T-cell (primary cell): ENCODE results near the gene TCF7L1. TPM values are rescaled to one million over a fixed set of nuclear protein-coding genes. Genes with fewer than 3 reads are reported as not detected.
A peak's percentile ranks its signal among the peaks of the same experiment; 100 is the strongest.

Experiments
- ATAC-seq, 4 experiments: fragments of 200-7000 bp in 3 of 4; fragments of 150-1000 bp in 1 of 4; cut with Tn5 transposase; replicated peaks in 1 of 4; 1 replicate in 3 of 4; 2 replicates in 1 of 4; pipeline ENCODE4 v1.10.0; 2021; ENCODE audit warnings: moderate library complexity in 3 of 4, mild to moderate bottlenecking in 2 of 4, moderate number of reproducible peaks in 1 of 4
- CTCF ChIA-PET, 2 donors: fragments of 300-600 bp; sonication (Branson Sonifier 250); formaldehyde crosslinking; loops; one replicate each; lab custom pipeline; 2022; ENCODE audit warnings: antibody characterized with exemption in 2 of 2; lab: Charles Lee
- POLR2A ChIA-PET, 2 donors: fragments of 300-600 bp; sonication (Branson Sonifier 250); formaldehyde crosslinking; loops; one replicate each; lab custom pipeline; 2022; ENCODE audit warnings: antibody characterized with exemption in 2 of 2; lab: Charles Lee
- DNase-seq, 35 experiments: peaks; one replicate each; pipeline versions ENCODE4 v3.0.0 to v3.0.0-alpha.2; 2013 to 2023
- H3K27ac ChIP-seq: one replicate; pipeline ENCODE4 v1.5.1; 2013; ENCODE audit warnings: low read length
- H3K27me3 ChIP-seq, 2 experiments: replicated peaks in 1 of 2; 1 replicate in 1 of 2; 2 replicates in 1 of 2; pipeline versions ENCODE4 v1.6.1 to v1.7.0; 2013; ENCODE audit warnings: low read length in 1 of 2, mixed read lengths in 1 of 2; ENCODE audit not compliant: control insufficient read depth in 2 of 2, insufficient read depth in 2 of 2; ENCODE audit errors: extremely low read depth in 1 of 2
- H3K36me3 ChIP-seq, 2 donors: 1 replicate in 1 of 2; 2 replicates in 1 of 2; pipeline versions ENCODE4 v1.6.1 to v1.7.0; 2013; ENCODE audit warnings: low read length in 1 of 2; ENCODE audit not compliant: control insufficient read depth in 2 of 2, insufficient read depth in 1 of 2; ENCODE audit errors: extremely low read depth in 1 of 2
- H3K4me1 ChIP-seq, 2 experiments: 1 replicate in 1 of 2; 2 replicates in 1 of 2; pipeline versions ENCODE4 v1.6.1 to v1.7.0; 2013; ENCODE audit warnings: low read length in 2 of 2, mixed read lengths in 1 of 2; ENCODE audit not compliant: insufficient read depth in 2 of 2, control insufficient read depth in 1 of 2; ENCODE audit errors: extremely low read depth in 1 of 2
- H3K4me3 ChIP-seq, 2 donors: 1 replicate in 1 of 2; 2 replicates in 1 of 2; pipeline versions ENCODE4 v1.5.1 to v1.7.0; 2013; ENCODE audit warnings: mild to moderate bottlenecking in 2 of 2, low read length in 1 of 2, moderate library complexity in 1 of 2; ENCODE audit not compliant: control insufficient read depth in 1 of 2; ENCODE audit errors: extremely low read depth in 1 of 2
- H3K9me3 ChIP-seq: 2 replicates; pipeline ENCODE4 v1.7.0; 2013
- H3K27ac Mint-ChIP-seq, 2 donors: one replicate each; pipeline ENCODE4 v1.8.0; 2020 to 2021; ENCODE audit warnings: mild to moderate bottlenecking in 2 of 2, mixed read lengths in 2 of 2
- H3K27me3 Mint-ChIP-seq, 2 donors: one replicate each; pipeline ENCODE4 v1.8.0; 2021 to 2022; ENCODE audit warnings: mixed read lengths in 2 of 2
- H3K36me3 Mint-ChIP-seq: one replicate; pipeline ENCODE4 v1.8.0; 2021; ENCODE audit warnings: mixed read lengths
- H3K4me1 Mint-ChIP-seq, 3 donors: one replicate each; pipeline ENCODE4 v1.8.0; 2020 to 2022; ENCODE audit warnings: mixed read lengths in 3 of 3, mild to moderate bottlenecking in 1 of 3
- H3K4me3 Mint-ChIP-seq, 3 donors: one replicate each; pipeline ENCODE4 v1.8.0; 2020 to 2022; ENCODE audit warnings: mild to moderate bottlenecking in 3 of 3, mixed read lengths in 3 of 3, moderate library complexity in 3 of 3
- H3K9me3 Mint-ChIP-seq, 3 donors: one replicate each; pipeline ENCODE4 v1.8.0; 2020 to 2022; ENCODE audit warnings: mixed read lengths in 3 of 3
- WGBS: methylation state at CpG from one replicate; pipeline ENCODE4 v1.1.5; 2013; ENCODE audit warnings: missing lambda C conversion rate; ENCODE audit not compliant: insufficient coverage; 5-methylcytosine and 5-hydroxymethylcytosine counted together
- total RNA-seq, 35 experiments: library from RNA in 6 of 35; stranded (reverse) in 6 of 35; fragments of 120-200 nt in 1 of 35; gene quantifications; one replicate each; pipeline versions ENCODE4 v1.2.1 to v1.2.4 and lab custom pipeline; 2013 to 2026

Gene TCF7L1
- total RNA-seq, 5 donors from 2014 or later (not counting 1 experiment from before 2014, with no cell fraction given), result 0.07 to 0.16 (median 0.15) TPM; not detected in 2

- DNase-seq (no peak), ATAC-seq (no peak)
- Histone ChIP-seq H3K9me3 (no peaks in the 10 kb centered on the region), H3K4me3 (no peak overlapping the region), H3K27me3 (no peaks in the 10 kb centered on the region), H3K4me1 (peaks cover 0 to 5% of the 10 kb centered on the region in 2 experiments), H3K27ac (no peak overlapping the region), H3K36me3 (no peaks in the 10 kb centered on the region)
- POLR2A ChIA-PET, result no interaction called here
- H3K4me3 Mint-ChIP-seq, result no peak overlapping the region
- peaks cover 0 to 4% (median 2%) of the 10 kb centered on the region in 3 donors for H3K4me1 Mint-ChIP-seq
- peaks cover 0 to 4% of the 10 kb centered on the region in 2 donors for H3K27me3 Mint-ChIP-seq
- CTCF ChIA-PET, result no interaction called here
- WGBS, result 72% methylated on average over 3 of the region's 3 CpGs
- no peak overlapping the region for H3K27ac Mint-ChIP-seq
- no peaks in the 10 kb centered on the region for H3K36me3 Mint-ChIP-seq
- no peaks in the 10 kb centered on the region for H3K9me3 Mint-ChIP-seq
These were observed 49.9 kb downstream of the TCF7L1 start for GRCh38 chr2:85183076-85183475.

- Mint-ChIP-seq H3K9me3 (no peaks in the 10 kb centered on the region), H3K4me1 (peaks cover 0 to 3% (median 2%) of the 10 kb centered on the region in 3 donors), H3K36me3 (no peaks in the 10 kb centered on the region), H3K27me3 (peaks cover 0 to 4% of the 10 kb centered on the region in 2 donors), H3K4me3 (no peak overlapping the region), H3K27ac (no peak overlapping the region)
- ChIA-PET POLR2A (no interaction called here), CTCF (no interaction called here)
- ATAC-seq (no peak), DNase-seq (no peak)
- Histone ChIP-seq H3K27me3 (no peaks in the 10 kb centered on the region), H3K9me3 (no peaks in the 10 kb centered on the region), H3K4me1 (peaks cover 0 to 5% of the 10 kb centered on the region in 2 experiments), H3K4me3 (no peak overlapping the region), H3K36me3 (no peaks in the 10 kb centered on the region), H3K27ac (no peak overlapping the region)
- WGBS, result 96% methylated on average over 4 of the region's 4 CpGs
These were observed 50.3 kb downstream of the TCF7L1 start for GRCh38 chr2:85183479-85183878.

GRCh38 chr2:85184231-85184630 is 51.0 kb downstream of the TCF7L1 start:
- no peak for ATAC-seq
- Histone ChIP-seq H3K4me1 (no peaks in the 10 kb centered on the region), H3K4me3 (no peak overlapping the region), H3K27me3 (peaks cover 0 to under 1% of the 10 kb centered on the region in 2 experiments), H3K36me3 (no peaks in the 10 kb centered on the region), H3K27ac (no peak overlapping the region), H3K9me3 (no peaks in the 10 kb centered on the region)
- Mint-ChIP-seq H3K36me3 (no peaks in the 10 kb centered on the region), H3K27me3 (peaks cover 0 to 4% of the 10 kb centered on the region in 2 donors), H3K4me1 (no peaks in the 10 kb centered on the region), H3K4me3 (no peak overlapping the region), H3K27ac (no peak overlapping the region), H3K9me3 (no peaks in the 10 kb centered on the region)
- 92% methylated on average over 9 of the region's 9 CpGs for WGBS
- ChIA-PET POLR2A (no interaction called here), CTCF (no interaction called here)
- DNase-seq, result no peak

DNA sequence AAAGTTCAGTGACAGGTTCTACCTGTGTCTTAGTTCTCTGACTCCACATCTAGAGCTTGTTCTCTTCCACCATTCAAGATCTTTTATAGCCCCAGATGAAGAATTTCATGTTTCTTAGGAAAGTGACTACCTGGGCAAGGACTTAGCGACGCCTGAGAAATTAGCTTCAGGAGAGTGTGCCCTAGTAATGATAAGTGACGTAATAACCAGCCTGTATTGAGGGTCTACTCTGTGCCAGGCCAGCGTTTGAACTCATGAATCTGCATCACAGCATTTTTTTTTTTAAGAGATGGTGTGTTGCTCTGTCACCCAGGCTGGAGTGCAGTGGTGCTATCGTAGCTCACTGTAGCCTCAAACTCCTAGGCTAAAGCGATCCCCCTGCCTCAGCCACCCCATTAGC is 51.8 kb downstream of the TCF7L1 start:
- H3K27me3 Mint-ChIP-seq, result peaks cover 0 to 5% of the 10 kb centered on the region in 2 donors
- 85% methylated on average over 4 of the region's 6 CpGs for WGBS
- Histone ChIP-seq H3K4me1 (no peaks in the 10 kb centered on the region), H3K9me3 (no peaks in the 10 kb centered on the region), H3K27ac (no peak overlapping the region), H3K4me3 (no peak overlapping the region), H3K36me3 (no peaks in the 10 kb centered on the region), H3K27me3 (peaks cover 0 to 7% of the 10 kb centered on the region in 2 experiments)
- no peak overlapping the region for H3K27ac Mint-ChIP-seq
- ChIA-PET POLR2A (no interaction called here), CTCF (no interaction called here)
- H3K9me3 Mint-ChIP-seq, result no peaks in the 10 kb centered on the region
- H3K36me3 Mint-ChIP-seq, result no peaks in the 10 kb centered on the region
- ATAC-seq, result no peak
- H3K4me1 Mint-ChIP-seq, result no peaks in the 10 kb centered on the region
- DNase-seq, result no peak
- no peak overlapping the region for H3K4me3 Mint-ChIP-seq

DNA sequence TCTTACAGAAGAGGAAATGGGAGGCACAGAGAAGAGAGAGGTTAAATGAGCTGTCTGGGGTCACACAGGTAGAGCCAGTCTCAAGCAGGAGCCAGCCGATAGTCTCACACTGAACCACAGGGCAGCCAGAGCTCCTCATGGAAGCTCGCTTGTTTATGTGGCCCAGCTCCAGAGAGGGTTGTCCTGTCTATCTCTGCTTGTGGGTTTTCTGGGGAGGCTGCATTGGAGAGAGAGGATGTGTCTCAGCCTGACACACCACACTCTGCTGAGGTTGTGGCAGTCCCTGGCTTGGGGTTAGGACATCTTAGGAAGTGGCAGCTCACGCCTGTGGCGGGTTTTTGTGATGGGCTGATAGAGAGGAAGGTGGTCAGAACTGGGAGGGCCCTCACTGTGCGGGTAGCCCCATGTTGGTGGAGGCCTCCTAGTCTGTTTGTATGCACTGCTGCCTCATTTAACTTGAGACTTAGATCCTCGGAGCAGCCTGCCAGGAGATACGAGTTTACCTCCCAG is 52.3 kb downstream of the TCF7L1 start:
- WGBS, result 100% methylated on average over 1 of the region's 7 CpGs
- DNase-seq, result peak in 1 of 35 experiments; percentile 7
- no peak overlapping the region for H3K27ac Mint-ChIP-seq
- H3K4me1 Mint-ChIP-seq, result no peaks in the 10 kb centered on the region
- Histone ChIP-seq H3K27me3 (peaks cover 0 to 7% of the 10 kb centered on the region in 2 experiments), H3K27ac (no peak overlapping the region), H3K36me3 (no peaks in the 10 kb centered on the region), H3K4me3 (no peak overlapping the region), H3K4me1 (no peaks in the 10 kb centered on the region), H3K9me3 (no peaks in the 10 kb centered on the region)
- H3K27me3 Mint-ChIP-seq, result peaks cover 0 to 9% of the 10 kb centered on the region in 2 donors
- ATAC-seq, result no peak
- no peaks in the 10 kb centered on the region for H3K9me3 Mint-ChIP-seq
- H3K4me3 Mint-ChIP-seq, result no peak overlapping the region
- no peaks in the 10 kb centered on the region for H3K36me3 Mint-ChIP-seq
- ChIA-PET POLR2A (no interaction called here), CTCF (no interaction called here)

GRCh38 chr2:85187069-85187468 is 53.9 kb downstream of the TCF7L1 start:
- ChIA-PET CTCF (no interaction called here), POLR2A (no interaction called here)
- H3K27me3 ChIP-seq, result peaks cover 0 to 13% of the 10 kb centered on the region in 2 experiments
- H3K4me1 ChIP-seq, result no peaks in the 10 kb centered on the region
- no peak for DNase-seq
- no peak for ATAC-seq
- H3K9me3 Mint-ChIP-seq, result no peaks in the 10 kb centered on the region
- peaks cover 0 to 9% of the 10 kb centered on the region in 2 donors for H3K27me3 Mint-ChIP-seq
- H3K9me3 ChIP-seq, result no peaks in the 10 kb centered on the region
- no peak overlapping the region for H3K27ac Mint-ChIP-seq
- no peak overlapping the region for H3K27ac ChIP-seq
- no peaks in the 10 kb centered on the region for H3K36me3 Mint-ChIP-seq
- no peak overlapping the region for H3K4me3 Mint-ChIP-seq
- H3K36me3 ChIP-seq, result no peaks in the 10 kb centered on the region
- no peaks in the 10 kb centered on the region for H3K4me1 Mint-ChIP-seq
- no peak overlapping the region for H3K4me3 ChIP-seq
- WGBS, result 29% methylated on average over 1 of the region's 2 CpGs
